ENCODE data around the gene THEM5.

Gene THEM5

DNA sequence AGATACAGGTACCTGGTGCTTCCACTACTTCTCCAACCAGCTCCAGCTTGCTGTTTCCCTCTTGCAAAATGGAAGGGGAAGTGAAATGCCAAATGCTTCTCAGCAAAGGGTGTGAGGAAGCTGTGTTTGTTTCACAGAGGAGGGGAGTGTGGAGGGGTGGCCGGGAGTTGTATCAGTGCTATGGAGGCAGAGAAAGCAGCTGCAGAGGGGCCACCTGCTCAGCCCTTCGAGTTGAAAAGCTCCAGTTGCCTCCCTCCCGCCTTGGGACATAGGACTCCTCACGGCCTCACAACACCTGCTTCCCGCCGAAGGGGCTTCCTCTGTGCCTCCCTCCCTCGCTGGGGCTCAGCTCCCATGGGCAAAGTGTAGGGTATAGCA lies 36.2 kb downstream of the THEM5 start:
- DNase-seq, result no peak

DNA sequence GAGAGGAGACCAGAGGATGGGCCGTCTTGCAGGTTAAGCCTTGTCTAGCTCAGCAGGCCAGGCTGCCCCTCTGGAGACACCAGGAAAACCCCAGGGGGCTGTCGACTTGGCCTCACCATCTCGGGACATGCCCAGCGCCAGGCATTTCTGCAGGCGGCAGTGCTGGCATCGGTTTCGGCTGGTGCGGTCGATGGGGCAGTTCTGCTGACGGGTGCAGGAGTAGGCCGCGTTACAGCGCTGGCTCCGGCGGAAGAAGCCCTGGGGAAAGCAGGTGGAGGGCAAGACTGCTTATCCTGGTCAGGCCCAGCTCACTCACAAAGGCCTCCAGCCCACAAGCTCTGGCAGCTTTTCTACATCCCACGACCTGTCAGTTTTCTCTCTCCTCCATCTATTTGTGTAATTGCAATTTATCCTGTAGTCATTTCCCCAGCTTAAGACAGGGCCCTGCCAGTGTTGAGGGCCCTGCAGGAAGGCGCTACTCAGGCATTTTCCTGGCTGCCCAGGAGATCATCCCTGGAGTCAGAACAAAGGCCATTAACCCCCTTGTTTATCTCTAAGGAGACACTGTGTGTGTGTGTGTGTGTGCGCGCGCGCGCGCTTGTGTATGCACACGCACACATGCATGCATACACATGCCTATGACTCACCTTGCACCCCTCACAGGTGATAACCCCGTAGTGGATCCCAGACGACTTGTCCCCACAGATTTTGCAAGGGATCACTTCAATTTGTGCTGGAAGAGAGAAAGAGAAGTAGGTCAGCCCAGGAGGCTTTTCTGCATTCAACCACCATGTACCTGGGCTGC lies 36.8 kb downstream of the THEM5 start:
- no peak for DNase-seq

DNA sequence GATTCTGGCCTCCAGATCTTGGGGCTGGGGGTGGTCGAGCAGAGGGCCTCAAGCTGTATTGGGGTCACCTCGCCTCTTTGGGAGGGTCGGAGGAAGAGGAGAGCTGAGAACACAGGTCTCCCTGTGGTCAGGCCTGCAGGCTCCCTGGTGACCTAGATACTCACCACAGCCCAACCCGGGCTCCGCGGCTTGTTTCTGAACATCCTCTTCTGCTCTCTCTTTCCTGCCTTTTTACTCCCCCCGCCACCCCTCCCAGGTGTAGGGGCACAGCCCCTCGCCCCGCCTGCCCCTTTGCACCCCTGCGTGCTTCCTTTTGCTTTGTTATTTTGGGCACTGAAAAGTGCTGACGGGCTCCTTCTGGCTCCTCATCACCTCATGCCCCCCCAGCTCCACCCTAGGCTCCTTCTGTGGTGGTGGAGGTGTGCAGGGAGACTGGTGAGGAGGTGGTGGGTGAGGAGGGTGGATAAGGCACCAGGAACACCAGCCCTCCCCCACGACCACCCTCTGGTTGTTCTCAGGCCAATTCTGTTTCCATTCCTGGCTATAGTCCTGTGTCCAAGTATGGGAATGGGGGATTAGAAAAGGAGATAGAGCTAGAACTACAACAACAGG lies 37.7 kb downstream of the THEM5 start:
- DNase-seq, result no peak

DNA sequence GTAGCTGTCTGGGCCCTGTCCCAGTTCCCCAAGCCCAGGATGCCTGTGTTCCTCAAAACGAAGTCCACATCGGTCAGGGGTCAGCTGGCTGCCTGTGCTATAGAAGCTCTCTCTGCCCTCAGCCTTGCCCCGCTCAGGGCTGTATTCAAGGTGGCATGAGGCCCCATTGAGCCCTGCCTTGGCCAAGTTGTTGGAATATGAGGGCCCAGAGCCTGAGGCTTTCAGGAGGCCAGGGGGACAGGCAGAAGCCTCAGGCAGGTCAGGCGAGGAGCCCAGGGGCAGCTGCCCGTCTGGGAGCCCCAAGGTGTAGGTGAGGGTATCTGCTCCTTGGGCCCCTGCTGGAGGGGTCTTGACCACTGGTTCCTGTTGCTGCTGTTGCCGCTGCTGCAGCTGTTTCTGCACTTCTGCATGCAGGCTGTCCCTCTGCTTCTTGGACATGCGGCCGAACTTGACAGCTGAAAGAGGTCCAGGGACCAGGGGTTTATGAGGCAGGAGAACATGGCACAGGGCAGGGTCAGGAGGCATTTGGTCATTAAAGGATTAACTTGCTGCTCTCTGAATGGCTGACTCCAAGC lies 38.5 kb downstream of the THEM5 start:
- no peak for DNase-seq

DNA sequence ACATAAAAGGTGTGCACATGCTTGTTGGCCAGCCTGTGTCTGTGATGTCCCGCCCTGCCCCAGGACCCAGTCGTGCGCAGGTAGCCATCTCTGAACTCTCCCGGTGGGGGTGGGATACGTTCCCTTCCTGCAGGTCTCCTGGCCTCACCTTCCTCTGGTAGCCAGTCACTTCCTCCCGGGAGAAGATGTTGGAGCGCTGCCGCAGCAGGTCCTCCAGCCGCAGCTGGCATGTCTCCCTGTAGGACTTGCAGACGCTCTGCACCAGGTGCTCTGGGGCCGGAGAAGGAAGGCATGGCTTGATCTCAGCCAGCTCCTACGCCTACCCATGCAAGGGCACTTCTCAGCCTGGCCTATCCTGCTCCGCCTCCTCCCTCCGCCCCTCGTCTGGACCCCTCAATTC lies 39.1 kb downstream of the THEM5 start:
- no peak for DNase-seq

DNA sequence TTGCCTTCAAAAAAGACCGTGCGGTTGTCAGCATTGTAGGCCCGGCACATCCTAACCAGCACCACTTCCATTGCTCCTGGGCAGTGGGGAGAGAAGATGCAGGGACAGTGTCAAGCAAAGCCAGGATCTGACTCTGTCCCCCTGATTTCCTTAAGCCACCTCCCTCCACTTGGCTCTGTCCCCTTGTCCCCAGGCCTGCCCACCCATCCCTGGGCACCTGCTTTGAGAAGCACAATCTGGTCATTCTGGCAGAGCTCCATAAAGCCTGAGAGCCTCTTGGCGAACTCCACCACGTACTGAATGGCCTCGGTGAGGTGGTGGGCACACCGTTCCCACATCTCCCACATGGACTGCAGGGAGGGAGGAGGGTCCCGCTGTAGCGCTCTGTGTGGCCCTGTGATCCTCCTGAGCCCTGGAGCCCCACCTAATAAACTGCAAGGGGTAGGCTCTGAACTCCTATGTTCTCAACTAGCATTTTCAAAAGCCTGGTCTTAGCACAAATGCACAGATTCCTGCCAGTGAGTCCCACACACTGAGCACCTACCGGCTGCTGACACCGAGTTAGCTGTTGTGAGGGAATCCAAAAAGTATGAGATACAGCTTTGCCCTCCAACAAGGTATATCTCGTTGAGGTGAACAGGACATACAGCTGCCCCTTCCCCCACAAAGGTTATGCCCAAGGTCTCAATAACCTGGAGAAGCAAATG lies 40.1 kb downstream of the THEM5 start:
- no peak for DNase-seq

DNA sequence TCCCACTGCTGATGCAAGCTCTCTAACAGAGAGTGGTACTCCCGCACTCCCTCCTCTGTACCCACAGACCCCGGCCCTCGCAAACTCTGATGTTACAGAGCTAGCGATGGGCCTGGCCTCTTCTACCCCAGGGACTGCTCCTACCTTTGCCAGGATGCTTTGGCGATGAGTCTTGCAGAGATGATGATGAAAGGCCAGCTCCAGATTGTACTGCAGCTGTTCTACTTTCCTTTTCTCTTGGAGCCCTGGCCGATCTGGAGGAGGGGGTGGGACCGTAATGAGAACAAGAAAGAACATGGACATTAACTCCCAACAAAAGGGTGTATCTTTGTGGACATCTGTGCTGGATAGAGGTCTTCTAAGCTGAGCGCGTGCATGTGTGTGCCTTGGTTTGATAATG lies 42.3 kb downstream of the THEM5 start:
- DNase-seq, result no peak

DNA sequence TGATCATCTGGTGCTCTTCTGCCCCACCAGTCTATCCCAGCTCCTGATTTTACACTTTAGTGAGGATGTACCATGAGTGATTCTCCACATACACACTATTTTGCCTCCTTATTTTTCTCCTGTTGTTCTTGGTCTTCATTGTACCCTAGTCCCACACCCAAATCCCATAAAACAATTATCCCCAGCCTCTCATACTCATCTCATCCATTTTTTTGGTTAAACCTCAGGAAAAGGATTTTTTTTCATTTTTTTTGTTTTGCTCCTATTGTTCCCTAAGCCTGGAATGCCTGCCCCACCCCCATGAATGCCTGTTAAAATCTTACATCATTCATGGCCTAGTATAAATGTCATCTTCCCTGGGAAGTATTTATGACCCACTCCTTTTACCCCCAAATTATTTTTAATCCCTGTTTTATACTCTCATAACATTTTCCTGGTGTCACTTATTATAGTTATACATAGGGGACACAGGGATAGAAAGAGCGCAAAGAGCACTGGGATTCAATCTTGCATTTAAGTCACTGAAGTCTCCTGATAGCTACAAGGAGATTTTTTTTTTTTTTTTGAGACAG lies 43.4 kb downstream of the THEM5 start:
- DNase-seq, result no peak

DNA sequence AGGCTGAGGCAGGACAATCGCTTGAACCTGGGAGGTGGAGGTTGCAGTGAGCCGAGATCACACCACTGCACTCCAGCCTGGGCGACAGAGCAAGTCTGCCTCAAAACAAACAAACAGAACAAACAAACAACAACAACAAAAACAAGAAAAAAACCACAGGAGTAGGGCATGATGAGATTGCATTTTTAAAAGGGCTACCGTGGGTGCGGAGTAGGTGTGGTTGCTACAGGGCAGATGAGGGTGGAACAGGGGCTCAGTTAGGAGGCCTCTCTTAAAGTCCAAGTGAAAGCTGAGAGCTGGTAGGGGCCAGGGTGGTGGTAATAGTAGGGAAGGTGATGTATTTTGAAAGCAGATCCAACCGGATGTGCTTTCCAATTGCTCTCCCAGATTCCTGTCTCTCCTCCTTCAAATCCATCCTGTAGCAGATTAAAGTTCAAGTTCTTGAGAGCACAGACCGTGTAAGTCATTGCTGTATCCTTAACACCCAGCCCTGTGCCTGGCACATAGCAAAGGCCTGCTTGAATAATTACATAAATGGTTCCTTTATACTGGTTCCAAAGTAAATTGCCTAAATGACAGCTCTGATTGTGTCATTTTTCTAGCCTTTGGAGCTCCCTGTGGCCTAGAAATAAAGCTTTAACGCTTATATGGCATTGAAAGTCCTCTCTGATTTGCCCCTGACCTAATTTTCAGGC lies 44.1 kb downstream of the THEM5 start:
- DNase-seq, result no peak

DNA sequence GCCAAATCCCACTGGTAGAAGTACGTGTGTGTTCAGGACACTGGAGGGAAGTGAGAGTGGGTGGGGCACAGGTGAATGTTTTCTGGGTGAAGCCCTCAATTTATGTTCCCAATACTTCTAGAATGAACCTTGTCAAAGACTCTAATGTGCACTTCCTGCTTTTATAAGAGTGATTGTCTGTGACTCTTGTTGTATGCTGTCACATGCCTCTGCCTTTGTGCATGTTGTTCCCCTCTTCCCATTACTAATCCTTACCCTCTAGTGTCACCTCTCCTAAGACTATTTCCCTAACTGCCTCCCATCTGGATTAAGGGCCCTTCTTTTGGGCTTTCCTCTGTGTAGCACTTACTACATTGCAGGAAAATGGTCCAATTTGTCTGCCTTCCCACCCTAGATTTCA lies 45.7 kb downstream of the THEM5 start:
- DNase-seq, result no peak

DNA sequence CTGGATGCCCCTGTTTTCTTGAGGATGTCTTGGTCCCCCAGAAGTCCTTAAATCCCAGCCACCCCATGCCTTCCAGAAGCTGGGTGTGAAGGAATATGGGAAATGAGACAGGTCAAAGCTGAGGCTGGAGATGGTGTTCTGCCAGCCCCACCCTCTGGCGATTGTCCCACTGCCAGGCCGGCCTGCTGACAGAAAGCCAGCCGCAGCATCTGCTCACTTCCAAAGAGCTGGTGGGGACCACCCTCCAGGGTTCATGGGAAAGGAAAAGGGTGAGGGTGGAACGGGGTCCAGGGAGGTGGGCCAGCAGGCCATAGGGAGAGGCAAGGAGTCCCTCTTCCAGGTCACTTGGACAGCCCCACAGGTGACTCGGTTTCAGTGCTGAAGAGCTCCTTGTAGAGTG lies 46.4 kb downstream of the THEM5 start:
- no peak for DNase-seq

DNA sequence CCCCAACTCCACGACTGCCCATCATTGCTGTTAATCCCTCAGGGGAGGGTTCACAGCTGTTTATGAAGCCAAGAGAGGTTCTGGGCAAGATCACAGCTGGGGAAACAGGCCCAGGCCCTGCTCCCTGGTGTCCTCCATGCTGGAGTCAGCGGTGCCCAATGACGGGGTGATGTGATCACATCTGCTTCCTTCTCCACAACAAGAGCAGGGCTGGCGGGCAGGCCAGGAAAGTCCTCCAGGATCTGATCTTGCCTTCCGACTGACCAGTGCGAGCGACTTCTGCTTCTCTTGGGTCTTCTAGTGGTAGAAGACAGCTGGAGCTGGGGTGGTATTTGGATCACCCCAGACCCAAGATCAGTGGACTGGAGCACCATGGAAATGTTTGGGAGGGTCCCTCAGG lies 47.3 kb downstream of the THEM5 start:
- DNase-seq, result no peak

DNA sequence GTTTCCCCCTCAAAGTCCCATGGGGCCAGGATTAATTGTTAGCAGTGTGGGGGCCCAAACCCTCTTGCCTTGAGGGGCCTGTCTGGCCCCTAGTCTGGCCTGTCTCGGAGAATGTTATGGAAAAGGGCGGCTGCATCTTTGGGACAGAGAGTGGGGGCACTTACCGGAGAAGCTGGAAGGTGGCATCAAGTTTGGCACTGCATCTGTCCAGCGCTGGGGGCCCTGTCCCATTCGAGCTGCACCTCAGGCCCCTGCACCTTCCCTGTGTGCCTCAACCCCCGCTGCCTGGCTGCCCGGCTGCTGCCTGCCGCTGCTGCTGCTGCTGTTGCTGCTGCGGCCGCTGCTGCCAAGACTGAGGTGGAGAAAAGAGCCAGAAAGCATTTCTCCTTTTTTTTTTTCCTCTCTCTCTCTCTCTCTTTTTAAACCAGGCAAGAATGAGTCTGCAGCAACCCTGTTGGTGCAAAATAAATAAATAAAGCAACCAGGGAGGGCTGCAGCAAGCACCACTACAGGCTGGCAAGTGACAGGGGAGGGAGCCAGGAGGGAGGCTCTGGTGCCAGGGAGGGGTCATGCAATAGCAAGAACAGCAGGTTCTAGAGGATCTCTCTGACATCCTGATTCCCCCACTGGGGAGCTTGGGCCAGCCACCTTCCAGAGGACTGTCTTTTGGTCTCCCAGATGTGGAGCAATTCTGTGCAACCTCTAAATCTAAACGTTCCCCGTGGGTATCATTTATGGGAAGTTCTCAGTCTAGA lies 48.3 kb downstream of the THEM5 start, which contains the start of gene LINGO4:
LINGO4 (minus strand) TSS at position 354 of the 755 bp plus-strand sequence. CDS start 2,715 bp downstream, outside the sequence.
- no peak for DNase-seq

DNA sequence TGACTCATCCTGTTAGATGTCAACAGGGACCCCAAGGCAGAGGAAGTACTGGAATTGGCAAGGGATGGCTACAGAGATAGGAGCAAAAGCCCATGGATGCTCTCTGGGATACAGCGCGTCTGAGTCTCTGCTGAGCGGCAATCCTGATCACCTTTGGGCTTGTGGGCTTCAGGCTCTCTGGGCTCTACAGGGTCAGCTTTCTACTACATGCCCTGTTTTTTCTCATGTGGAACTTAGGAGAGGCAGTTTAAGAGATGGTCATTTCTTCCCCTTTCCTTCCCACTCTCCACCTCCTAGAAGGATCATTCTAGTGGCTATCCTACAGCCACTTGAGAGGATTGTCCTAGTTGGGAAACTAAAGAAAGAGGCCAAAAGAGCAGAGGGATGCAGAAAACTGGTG lies 49.6 kb downstream of the THEM5 start:
- no peak for DNase-seq

DNA sequence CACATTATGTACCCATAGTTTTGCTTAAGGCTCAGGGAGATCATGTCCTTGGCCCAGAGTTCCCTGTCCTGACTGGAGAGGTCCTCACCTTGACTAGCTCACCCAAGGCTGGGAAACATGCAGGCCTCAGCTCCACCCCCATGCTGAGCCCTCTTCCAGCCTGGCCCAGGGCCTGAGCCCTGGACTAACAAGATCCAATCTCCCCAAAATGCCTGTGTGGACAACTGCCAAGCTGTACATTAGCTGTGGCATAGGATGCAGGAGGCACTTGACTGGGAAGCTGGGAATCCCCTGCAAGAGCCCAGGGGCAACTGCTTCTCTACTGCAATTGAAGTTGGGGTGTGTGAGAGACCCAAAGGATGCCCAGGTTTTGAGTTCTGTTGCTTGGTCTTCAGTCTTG lies 50.3 kb downstream of the THEM5 start:
- no peak for DNase-seq

DNA sequence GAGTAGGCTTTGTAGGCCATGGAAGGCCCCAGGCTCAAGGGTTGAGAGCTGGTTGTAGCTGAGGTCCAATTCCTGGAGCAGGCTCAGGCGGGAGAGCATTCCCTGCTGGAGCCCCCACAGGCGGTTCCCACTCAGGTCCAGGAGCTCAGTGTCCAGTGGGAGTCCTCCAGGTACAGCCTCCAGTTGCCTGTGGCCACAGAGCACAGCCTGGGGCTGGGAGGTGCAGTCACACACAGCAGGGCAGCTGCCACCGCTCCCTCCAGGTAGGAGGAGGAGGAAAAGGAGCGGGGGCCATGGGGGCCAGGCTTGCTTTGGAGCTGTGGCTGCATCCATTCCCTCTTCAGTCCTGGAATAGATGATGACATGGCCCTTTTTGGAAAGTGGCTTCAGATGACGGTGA lies 51.1 kb downstream of the THEM5 start:
- no peak for DNase-seq

DNA sequence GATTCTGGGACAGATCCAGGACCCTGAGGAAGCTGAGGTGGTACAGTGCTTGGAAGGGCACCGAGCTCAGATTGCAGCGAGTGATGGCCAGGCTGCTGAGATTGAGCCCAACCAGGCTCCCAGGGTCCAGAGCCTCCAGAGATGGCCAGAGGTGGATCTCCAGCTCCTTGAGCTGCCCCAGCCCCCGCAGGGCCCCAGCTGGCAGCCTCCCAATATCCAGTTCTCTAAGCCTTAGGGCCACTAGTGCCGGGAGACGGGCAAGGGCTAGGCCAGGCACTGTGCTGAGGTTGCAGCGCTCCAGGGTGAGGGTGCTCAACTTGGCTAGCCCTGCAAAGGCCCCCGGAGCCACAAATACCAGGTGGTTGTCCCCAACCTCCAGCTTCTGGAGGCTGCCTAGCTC lies 51.7 kb downstream of the THEM5 start:
- no peak for DNase-seq

DNA sequence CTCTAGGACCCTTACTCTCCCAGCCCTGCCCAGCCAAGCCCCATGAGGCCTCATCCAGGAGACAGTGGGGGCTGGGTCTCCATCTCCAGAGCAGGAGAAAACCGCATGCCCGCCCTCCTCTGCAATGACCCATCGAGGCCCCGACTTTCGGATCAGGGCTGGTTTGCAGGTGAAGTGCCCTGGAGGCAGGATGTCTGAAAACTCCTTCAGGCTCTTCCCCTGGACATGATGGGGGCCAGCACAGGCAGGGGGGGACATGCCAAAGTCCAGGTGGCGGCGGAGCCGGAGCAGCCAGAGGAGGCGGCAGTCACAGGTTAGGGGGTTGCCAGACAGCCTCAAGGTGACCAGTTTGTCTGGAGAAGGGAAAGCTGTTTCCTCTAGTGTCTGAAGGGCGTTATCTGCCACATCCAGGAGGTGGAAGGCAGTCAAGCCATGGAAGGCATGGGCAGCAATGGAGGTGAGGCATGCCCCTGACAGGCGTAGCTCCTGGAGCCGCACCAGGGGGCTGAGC lies 52.1 kb downstream of the THEM5 start:
- DNase-seq, result no peak

DNA sequence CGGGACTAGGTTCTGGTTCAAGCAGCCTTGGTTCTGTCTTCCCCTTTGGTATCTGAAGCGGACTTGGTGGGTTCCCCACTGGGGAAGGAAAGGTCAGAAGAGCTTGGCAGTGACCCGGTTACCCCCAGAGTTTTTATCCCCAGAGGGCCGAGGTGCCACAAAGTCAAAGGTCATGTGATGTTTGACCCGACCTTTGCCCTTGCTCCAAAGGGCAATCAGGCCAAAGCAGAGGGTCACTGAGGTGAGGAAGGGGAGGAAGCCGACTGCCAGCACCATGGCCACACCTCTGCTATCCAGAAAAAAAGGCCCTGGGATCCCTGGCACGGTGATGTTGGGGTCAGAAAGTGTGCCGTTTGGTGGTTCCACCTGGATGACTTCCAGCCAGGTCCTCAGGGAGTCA lies 52.7 kb downstream of the THEM5 start:
- DNase-seq, result no peak

DNA sequence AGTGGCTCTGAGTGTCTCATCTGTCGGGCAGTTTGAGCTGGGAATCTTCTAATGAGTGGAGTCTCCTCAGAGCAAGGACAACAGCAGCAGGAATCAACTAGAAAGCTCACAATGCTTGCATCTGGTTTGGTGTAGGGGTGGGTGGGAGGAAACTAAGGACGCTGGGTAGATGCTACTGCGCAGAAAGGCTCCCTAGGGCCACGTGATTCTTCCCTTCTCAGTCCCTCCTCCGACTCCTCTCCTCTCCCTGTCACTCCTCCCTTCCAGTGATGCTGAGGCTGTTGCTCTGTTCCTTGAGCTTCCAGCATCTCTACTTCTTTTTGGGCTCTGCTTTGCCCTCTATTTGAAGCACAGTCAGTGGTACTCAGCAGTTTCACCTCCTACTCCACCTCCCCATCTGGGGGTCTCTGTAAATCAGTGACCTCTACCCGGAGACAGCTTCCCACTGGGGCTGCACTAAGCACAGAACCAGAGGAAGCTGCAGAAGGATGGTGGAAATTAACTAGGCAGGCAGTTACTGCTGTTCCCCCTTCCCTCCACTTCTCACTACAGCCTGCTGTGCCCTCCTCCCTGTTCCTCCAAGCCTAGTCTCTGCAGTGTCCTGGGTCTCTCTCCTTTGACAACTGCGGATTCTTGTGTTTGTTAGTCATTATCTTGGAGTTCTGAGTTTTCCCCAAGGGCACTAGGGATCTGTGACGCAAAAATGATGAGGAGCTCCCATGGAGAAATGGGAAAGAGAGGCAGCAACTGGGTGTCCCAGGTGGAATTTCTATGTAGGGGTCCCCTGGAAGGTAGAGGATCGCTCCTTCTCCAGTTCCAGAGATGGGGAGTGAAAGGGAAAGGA lies 54.1 kb downstream of the THEM5 start:
- DNase-seq, result no peak

DNA sequence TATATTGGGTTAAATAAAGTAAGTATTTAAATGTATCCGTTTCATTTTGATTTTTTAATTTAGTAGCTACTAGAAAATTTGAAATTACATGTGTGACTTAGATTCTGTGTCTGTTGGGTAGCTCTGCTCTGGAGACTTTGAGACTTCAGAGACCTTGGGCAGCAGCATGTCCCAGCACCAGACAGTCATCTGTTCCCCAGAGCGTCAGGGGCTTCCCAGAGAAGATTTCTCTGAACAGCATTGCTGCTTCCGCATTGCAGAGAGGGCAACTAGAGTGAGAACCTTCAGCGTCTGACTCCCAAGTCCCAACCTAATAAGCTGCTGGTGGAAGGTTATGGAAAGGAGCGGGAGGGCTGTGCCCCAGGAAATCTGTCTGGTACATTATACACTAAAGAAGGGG lies 54.9 kb downstream of the THEM5 start:
- no peak for DNase-seq

Measured in NCI-H1417 treated with DMSO at 0.1 percent for 48 hours (cell line).